H9 (cell line): ENCODE measurements around the gene SMAD6. TPM values are rescaled to one million over a fixed set of nuclear protein-coding genes. Genes with fewer than 3 reads are reported as not detected.
A peak's percentile ranks its signal among the peaks of the same experiment; 100 is the strongest.

Experiments
- DNase-seq: peaks from one replicate; pipeline ENCODE4 v3.0.0-alpha.2; 2017
- H2AFZ ChIP-seq: one replicate; pipeline ENCODE4 v1.6.1; 2013; ENCODE audit warnings: mild to moderate bottlenecking, low read length, control low read depth, moderate library complexity
- H2AK5ac ChIP-seq: 2 replicates; pipeline ENCODE4 v1.6.1; 2013; ENCODE audit warnings: low read length, control low read depth, mixed read lengths; ENCODE audit not compliant: insufficient read length
- H2BK120ac ChIP-seq: one replicate; pipeline ENCODE4 v1.6.1; 2013; ENCODE audit warnings: low read depth, mild to moderate bottlenecking, low read length, control low read depth, inconsistent platforms; ENCODE audit not compliant: poor library complexity, severe bottlenecking
- H2BK12ac ChIP-seq: 2 replicates; pipeline ENCODE4 v1.6.1; 2013; ENCODE audit warnings: low read length, control low read depth, mixed read lengths, low read depth; ENCODE audit not compliant: insufficient read length
- H2BK15ac ChIP-seq: 2 replicates; pipeline ENCODE4 v1.6.1; 2013; ENCODE audit warnings: low read depth, low read length, control low read depth
- H2BK20ac ChIP-seq: one replicate; pipeline ENCODE4 v1.6.1; 2013; ENCODE audit warnings: low read depth, mild to moderate bottlenecking, low read length, control low read depth, inconsistent platforms; ENCODE audit not compliant: poor library complexity, severe bottlenecking
- H2BK5ac ChIP-seq: 2 replicates; pipeline ENCODE4 v1.6.1; 2013; ENCODE audit warnings: low read length, control low read depth, mixed read lengths; ENCODE audit not compliant: insufficient read length
- H3K14ac ChIP-seq: 2 replicates; pipeline ENCODE4 v1.6.1; 2013; ENCODE audit warnings: low read length, control low read depth; ENCODE audit not compliant: insufficient read depth
- H3K18ac ChIP-seq: 2 replicates; pipeline ENCODE4 v1.6.1; 2013; ENCODE audit warnings: low read depth, mild to moderate bottlenecking, mixed read lengths, low read length, control low read depth; ENCODE audit not compliant: insufficient read length
- H3K23ac ChIP-seq: 2 replicates; pipeline ENCODE4 v1.6.1; 2013; ENCODE audit warnings: low read length, control low read depth, mixed read lengths, low read depth; ENCODE audit not compliant: insufficient read length
- H3K23me2 ChIP-seq: 2 replicates; pipeline ENCODE4 v1.6.1; 2013; ENCODE audit warnings: low read depth, mild to moderate bottlenecking, mixed read lengths, low read length, control low read depth; ENCODE audit not compliant: insufficient read length, poor library complexity, severe bottlenecking
- H3K27ac ChIP-seq: 2 replicates; pipeline ENCODE4 v1.5.1; 2013; ENCODE audit warnings: low read length, control low read depth, mixed read lengths, low read depth; ENCODE audit not compliant: insufficient read length
- H3K27me3 ChIP-seq: 2 replicates; pipeline ENCODE4 v1.6.1; 2013; ENCODE audit warnings: low read length, control low read depth, inconsistent platforms; ENCODE audit not compliant: insufficient read depth
- H3K4ac ChIP-seq: 2 replicates; pipeline ENCODE4 v1.6.1; 2013; ENCODE audit warnings: low read depth, mild to moderate bottlenecking, control low read depth, inconsistent platforms, low read length, moderate library complexity
- H3K4me1 ChIP-seq: 2 replicates; pipeline ENCODE4 v1.6.1; 2013; ENCODE audit warnings: low read length, control low read depth, inconsistent platforms; ENCODE audit not compliant: insufficient read depth
- H3K4me2 ChIP-seq: 2 replicates; pipeline ENCODE4 v1.6.1; 2013; ENCODE audit warnings: low read length, control low read depth, mixed read lengths; ENCODE audit not compliant: insufficient read length, insufficient read depth
- H3K56ac ChIP-seq: 2 replicates; pipeline ENCODE4 v1.6.1; 2013; ENCODE audit warnings: low read depth, mild to moderate bottlenecking, mixed read lengths, low read length, control low read depth; ENCODE audit not compliant: insufficient read length
- H3K79me1 ChIP-seq: 2 replicates; pipeline ENCODE4 v1.6.1; 2013; ENCODE audit warnings: low read depth, mild to moderate bottlenecking, moderate library complexity, low read length, control low read depth, inconsistent platforms; ENCODE audit not compliant: insufficient read depth, poor library complexity, severe bottlenecking
- H3K79me2 ChIP-seq: 2 replicates; pipeline ENCODE4 v1.6.1; 2013; ENCODE audit warnings: low read length, control low read depth, inconsistent platforms; ENCODE audit not compliant: insufficient read depth
- H3K9ac ChIP-seq: 2 replicates; pipeline ENCODE4 v1.6.1; 2013; ENCODE audit warnings: low read length, control low read depth, mixed read lengths; ENCODE audit not compliant: insufficient read length; ENCODE audit errors: extremely low read depth
- H3K9me3 ChIP-seq: one replicate; pipeline ENCODE4 v1.6.1; 2013; ENCODE audit warnings: low read depth, low read length, inconsistent platforms; ENCODE audit not compliant: control insufficient read depth
- H3T11ph ChIP-seq: one replicate; pipeline ENCODE4 v1.6.1; 2013; ENCODE audit warnings: mild to moderate bottlenecking, low read length, control low read depth, inconsistent platforms
- H4K20me1 ChIP-seq: one replicate; pipeline ENCODE4 v1.6.1; 2013; ENCODE audit not compliant: control insufficient read depth, insufficient read length, insufficient read depth
- H4K5ac ChIP-seq: 2 replicates; pipeline ENCODE4 v1.6.1; 2013; ENCODE audit warnings: low read depth, mild to moderate bottlenecking, mixed read lengths, low read length, control low read depth; ENCODE audit not compliant: insufficient read length
- H4K8ac ChIP-seq: replicated peaks from 2 replicates; pipeline ENCODE4 v1.6.1; 2013; ENCODE audit warnings: low read length, control low read depth, mixed read lengths, low read depth; ENCODE audit not compliant: insufficient read length
- H4K91ac ChIP-seq: 2 replicates; pipeline ENCODE4 v1.6.1; 2013; ENCODE audit warnings: low read depth, mild to moderate bottlenecking, moderate library complexity, mixed read lengths, low read length, control low read depth; ENCODE audit not compliant: insufficient read length
- H3K27ac Mint-ChIP-seq, 3 experiments: 2 replicates in 2 of 3; 3 replicates in 1 of 3; pipeline ENCODE4 v1.8.0; 2020 to 2021; ENCODE audit warnings: mixed read lengths in 3 of 3, mild to moderate bottlenecking in 1 of 3, moderate library complexity in 1 of 3
- H3K27me3 Mint-ChIP-seq: 2 replicates; pipeline ENCODE4 v1.8.0; 2021; ENCODE audit warnings: low read depth, mild to moderate bottlenecking, moderate library complexity, mixed read lengths
- H3K36me3 Mint-ChIP-seq, 3 experiments: 2 replicates in 2 of 3; 3 replicates in 1 of 3; pipeline ENCODE4 v1.8.0; 2020 to 2021; ENCODE audit warnings: low read depth in 3 of 3, mixed read lengths in 3 of 3; ENCODE audit not compliant: insufficient read depth in 1 of 3
- H3K4me1 Mint-ChIP-seq, 2 experiments: 2 replicates each; pipeline ENCODE4 v1.8.0; 2020; ENCODE audit warnings: mixed read lengths in 2 of 2
- H3K4me3 Mint-ChIP-seq, 2 experiments: 2 replicates in 1 of 2; 3 replicates in 1 of 2; pipeline ENCODE4 v1.8.0; 2020 to 2021; ENCODE audit warnings: mild to moderate bottlenecking in 2 of 2, mixed read lengths in 2 of 2, moderate library complexity in 1 of 2
- H3K9me3 Mint-ChIP-seq, 2 experiments: 2 replicates in 1 of 2; 3 replicates in 1 of 2; pipeline ENCODE4 v1.8.0; 2020; ENCODE audit warnings: mild to moderate bottlenecking in 2 of 2, mixed read lengths in 2 of 2, moderate library complexity in 1 of 2
- WGBS: extraction: QIAGEN DNeasy Blood & Tissue Kit; methylation state at CpG from one replicate; pipeline ENCODE4 v1.1.7; 2013; ENCODE audit warnings: missing lambda C conversion rate, low lambda C conversion rate, mixed read lengths; ENCODE audit not compliant: insufficient read length; ENCODE audit errors: extremely low coverage; 5-methylcytosine and 5-hydroxymethylcytosine counted together
- total RNA-seq: library from RNA; stranded (reverse); gene quantifications from 2 replicates; pipeline ENCODE4 v1.2.1, GENCODE V29; 2021
- TF ChIP-seq, protein P1 (sequence below): fragments of 200-600 bp; sonication (generic); conservative IDR thresholded peaks from 3 replicates; pipeline ENCODE4 v1.8.0; 2021; ENCODE audit warnings: antibody characterized with exemption, mild to moderate bottlenecking

The SMAD6 gene
- total RNA-seq, 1 experiment from 2014 or later = 6.0 TPM

- TF ChIP-seq, protein P1, sequence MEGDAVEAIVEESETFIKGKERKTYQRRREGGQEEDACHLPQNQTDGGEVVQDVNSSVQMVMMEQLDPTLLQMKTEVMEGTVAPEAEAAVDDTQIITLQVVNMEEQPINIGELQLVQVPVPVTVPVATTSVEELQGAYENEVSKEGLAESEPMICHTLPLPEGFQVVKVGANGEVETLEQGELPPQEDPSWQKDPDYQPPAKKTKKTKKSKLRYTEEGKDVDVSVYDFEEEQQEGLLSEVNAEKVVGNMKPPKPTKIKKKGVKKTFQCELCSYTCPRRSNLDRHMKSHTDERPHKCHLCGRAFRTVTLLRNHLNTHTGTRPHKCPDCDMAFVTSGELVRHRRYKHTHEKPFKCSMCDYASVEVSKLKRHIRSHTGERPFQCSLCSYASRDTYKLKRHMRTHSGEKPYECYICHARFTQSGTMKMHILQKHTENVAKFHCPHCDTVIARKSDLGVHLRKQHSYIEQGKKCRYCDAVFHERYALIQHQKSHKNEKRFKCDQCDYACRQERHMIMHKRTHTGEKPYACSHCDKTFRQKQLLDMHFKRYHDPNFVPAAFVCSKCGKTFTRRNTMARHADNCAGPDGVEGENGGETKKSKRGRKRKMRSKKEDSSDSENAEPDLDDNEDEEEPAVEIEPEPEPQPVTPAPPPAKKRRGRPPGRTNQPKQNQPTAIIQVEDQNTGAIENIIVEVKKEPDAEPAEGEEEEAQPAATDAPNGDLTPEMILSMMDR = no peak
- H2AK5ac ChIP-seq = no peak overlapping the region
- no peak overlapping the region for H2AFZ ChIP-seq
- no peaks in the 10 kb centered on the region for H3K4me1 ChIP-seq
- no peak overlapping the region for H2BK120ac ChIP-seq
- H2BK5ac ChIP-seq = no peak overlapping the region
- no CpG with 5 or more reads among the region's 5 CpGs for WGBS
- Mint-ChIP-seq H3K9me3 (no peaks in the 10 kb centered on the region), H3K36me3 (peaks cover 0 to 8% (median under 1%) of the 10 kb centered on the region in 3 experiments; a peak in 5 of 7 replicates), H3K27ac (peak overlapping the region in 1 of 3 experiments; percentile 37; a peak in 1 of 7 replicates), H3K27me3 (no peaks in the 10 kb centered on the region), H3K4me1 (peaks cover 22 to 24% of the 10 kb centered on the region in 2 experiments), H3K4me3 (no peak overlapping the region)
- H3K27ac ChIP-seq = no peak overlapping the region
- no peak overlapping the region for H3K4me2 ChIP-seq
- no peaks in the 10 kb centered on the region for H3K79me1 ChIP-seq
- H3K27me3 ChIP-seq = no peaks in the 10 kb centered on the region
- H3K18ac ChIP-seq = no peak overlapping the region
- no peak overlapping the region for H2BK12ac ChIP-seq
- H4K20me1 ChIP-seq = no peaks in the 10 kb centered on the region
- H3K23me2 ChIP-seq = no peaks in the 10 kb centered on the region
- no peak for DNase-seq
- no peak overlapping the region for H2BK15ac ChIP-seq
- H3T11ph ChIP-seq = no peak overlapping the region
- H3K56ac ChIP-seq = no peak overlapping the region
- H3K9ac ChIP-seq = no peak overlapping the region
- no peak overlapping the region for H3K4ac ChIP-seq
- H3K79me2 ChIP-seq = no peaks in the 10 kb centered on the region
- no peak overlapping the region for H4K8ac ChIP-seq
- H3K9me3 ChIP-seq = no peaks in the 10 kb centered on the region
- no peak overlapping the region for H3K23ac ChIP-seq
- no peak overlapping the region for H4K5ac ChIP-seq
- no peak overlapping the region for H2BK20ac ChIP-seq
- H4K91ac ChIP-seq = no peak overlapping the region
- H3K14ac ChIP-seq = no peak overlapping the region
Measured at GRCh38 chr15:66722757-66723540, 20.9 kb downstream of the SMAD6 start.
